GM12891 (cell line): ENCODE measurements around the gene ELMO1.

ENCODE experiments used
- POLR2A ChIP-seq: IDR thresholded peaks from 2 replicates; pipeline ENCODE4 v1.6.1; 2011; ENCODE audit warnings: low read depth, low read length, control low read depth
- POLR2AphosphoS5 ChIP-seq: IDR thresholded peaks from 2 replicates; pipeline ENCODE4 v1.6.1; 2011; ENCODE audit warnings: low read depth, low read length, control low read depth
- SPI1 ChIP-seq: IDR thresholded peaks from 2 replicates; pipeline ENCODE4 v1.6.1; 2011; ENCODE audit warnings: low read depth, low read length, control low read depth
- TAF1 ChIP-seq: IDR thresholded peaks from 2 replicates; pipeline ENCODE4 v1.6.1; 2011; ENCODE audit warnings: low read depth, low read length, control low read depth

GRCh38 chr7:37417107-37417474 is 31.6 kb downstream of the ELMO1 start:
- no peak for TF ChIP-seq POLR2A
- TF ChIP-seq POLR2AphosphoS5 = no peak
- TF ChIP-seq SPI1 = no peak
- no peak for TF ChIP-seq TAF1
